GM23338 (cell line): ENCODE measurements around the gene SLC16A6.
"Not testable (repeated sequence)": the region's sequence is repeated elsewhere in the genome, so short reads cannot be mapped to it uniquely, and the experiment has no call there.

Source experiments
- EZH2 ChIP-seq: fragments of 200-600 bp; sonication (generic); IDR thresholded peaks from one replicate; pipeline ENCODE4 v1.8.0; 2017; ENCODE audit warnings: antibody characterized with exemption, mild to moderate bottlenecking, low read depth; ENCODE audit not compliant: unreplicated experiment
- EZH2phosphoT487 ChIP-seq: fragments of 200-600 bp; sonication (generic); IDR thresholded peaks from one replicate; pipeline ENCODE4 v1.8.1; 2018; ENCODE audit warnings: antibody characterized with exemption; ENCODE audit not compliant: unreplicated experiment
- POLR2AphosphoS5 ChIP-seq: IDR thresholded peaks from 2 replicates; pipeline ENCODE4 v1.6.1; 2016; ENCODE audit warnings: antibody characterized with exemption, low read depth
- TF ChIP-seq, protein P1 (sequence below), 2 experiments: fragments of 200-600 bp in 1 of 2; sonication (generic) in 1 of 2; conservative IDR thresholded peaks; 2 replicates each; pipeline versions ENCODE4 v1.5.1 to v1.6.1; 2016 to 2017; ENCODE audit warnings: antibody characterized with exemption in 2 of 2, low read depth in 2 of 2, mild to moderate bottlenecking in 2 of 2, moderate library complexity in 1 of 2
- TF ChIP-seq, protein P2 (sequence below): IDR thresholded peaks from one replicate; pipeline ENCODE4 v1.6.1; 2018; ENCODE audit warnings: antibody characterized with exemption; ENCODE audit not compliant: unreplicated experiment

DNA sequence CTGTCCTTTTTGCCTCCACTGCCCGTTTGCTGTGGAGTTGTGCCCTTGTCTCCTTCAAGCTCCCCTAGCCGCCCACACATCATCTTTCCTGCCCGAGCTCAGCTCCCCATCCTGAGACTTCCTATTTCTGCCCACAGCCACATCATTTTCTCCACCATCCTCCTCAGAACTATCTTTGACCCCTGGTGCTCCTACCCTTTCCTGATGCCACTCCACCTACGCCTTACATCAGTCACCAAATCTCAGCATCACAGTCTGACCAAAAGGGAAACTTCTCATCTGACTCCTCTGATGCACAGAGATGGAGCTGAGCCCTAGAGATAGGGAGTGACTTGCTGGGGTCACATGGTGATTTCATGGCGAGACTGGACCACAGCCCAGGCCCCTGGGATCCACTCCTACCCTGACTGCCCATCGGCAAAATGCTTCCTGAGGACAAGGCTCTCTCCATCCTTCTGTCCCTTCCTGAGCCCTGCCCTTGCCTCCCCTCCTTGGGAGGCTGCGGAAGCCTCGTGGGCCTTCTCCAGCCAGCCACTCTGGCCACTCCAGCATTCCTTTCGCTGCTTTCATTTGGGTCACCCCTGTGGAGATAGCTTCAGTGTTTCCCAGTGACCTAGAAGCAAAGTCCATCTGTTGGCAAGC is 62.8 kb downstream of the SLC16A6 start:
- not testable (repeated sequence) for TF ChIP-seq EZH2phosphoT487, POLR2AphosphoS5, EZH2
- TF ChIP-seq, protein P1, sequence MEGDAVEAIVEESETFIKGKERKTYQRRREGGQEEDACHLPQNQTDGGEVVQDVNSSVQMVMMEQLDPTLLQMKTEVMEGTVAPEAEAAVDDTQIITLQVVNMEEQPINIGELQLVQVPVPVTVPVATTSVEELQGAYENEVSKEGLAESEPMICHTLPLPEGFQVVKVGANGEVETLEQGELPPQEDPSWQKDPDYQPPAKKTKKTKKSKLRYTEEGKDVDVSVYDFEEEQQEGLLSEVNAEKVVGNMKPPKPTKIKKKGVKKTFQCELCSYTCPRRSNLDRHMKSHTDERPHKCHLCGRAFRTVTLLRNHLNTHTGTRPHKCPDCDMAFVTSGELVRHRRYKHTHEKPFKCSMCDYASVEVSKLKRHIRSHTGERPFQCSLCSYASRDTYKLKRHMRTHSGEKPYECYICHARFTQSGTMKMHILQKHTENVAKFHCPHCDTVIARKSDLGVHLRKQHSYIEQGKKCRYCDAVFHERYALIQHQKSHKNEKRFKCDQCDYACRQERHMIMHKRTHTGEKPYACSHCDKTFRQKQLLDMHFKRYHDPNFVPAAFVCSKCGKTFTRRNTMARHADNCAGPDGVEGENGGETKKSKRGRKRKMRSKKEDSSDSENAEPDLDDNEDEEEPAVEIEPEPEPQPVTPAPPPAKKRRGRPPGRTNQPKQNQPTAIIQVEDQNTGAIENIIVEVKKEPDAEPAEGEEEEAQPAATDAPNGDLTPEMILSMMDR (conservative IDR thresholded peaks at IDR 0.05; ENCODE audit: low read depth in 2 of 2) = not testable (repeated sequence)
- TF ChIP-seq, protein P2, sequence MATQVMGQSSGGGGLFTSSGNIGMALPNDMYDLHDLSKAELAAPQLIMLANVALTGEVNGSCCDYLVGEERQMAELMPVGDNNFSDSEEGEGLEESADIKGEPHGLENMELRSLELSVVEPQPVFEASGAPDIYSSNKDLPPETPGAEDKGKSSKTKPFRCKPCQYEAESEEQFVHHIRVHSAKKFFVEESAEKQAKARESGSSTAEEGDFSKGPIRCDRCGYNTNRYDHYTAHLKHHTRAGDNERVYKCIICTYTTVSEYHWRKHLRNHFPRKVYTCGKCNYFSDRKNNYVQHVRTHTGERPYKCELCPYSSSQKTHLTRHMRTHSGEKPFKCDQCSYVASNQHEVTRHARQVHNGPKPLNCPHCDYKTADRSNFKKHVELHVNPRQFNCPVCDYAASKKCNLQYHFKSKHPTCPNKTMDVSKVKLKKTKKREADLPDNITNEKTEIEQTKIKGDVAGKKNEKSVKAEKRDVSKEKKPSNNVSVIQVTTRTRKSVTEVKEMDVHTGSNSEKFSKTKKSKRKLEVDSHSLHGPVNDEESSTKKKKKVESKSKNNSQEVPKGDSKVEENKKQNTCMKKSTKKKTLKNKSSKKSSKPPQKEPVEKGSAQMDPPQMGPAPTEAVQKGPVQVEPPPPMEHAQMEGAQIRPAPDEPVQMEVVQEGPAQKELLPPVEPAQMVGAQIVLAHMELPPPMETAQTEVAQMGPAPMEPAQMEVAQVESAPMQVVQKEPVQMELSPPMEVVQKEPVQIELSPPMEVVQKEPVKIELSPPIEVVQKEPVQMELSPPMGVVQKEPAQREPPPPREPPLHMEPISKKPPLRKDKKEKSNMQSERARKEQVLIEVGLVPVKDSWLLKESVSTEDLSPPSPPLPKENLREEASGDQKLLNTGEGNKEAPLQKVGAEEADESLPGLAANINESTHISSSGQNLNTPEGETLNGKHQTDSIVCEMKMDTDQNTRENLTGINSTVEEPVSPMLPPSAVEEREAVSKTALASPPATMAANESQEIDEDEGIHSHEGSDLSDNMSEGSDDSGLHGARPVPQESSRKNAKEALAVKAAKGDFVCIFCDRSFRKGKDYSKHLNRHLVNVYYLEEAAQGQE = not testable (repeated sequence)
